Ovary (tissue), 9 donors: Measurements from ENCODE around the gene GUCA1A. TPM values are rescaled to one million over a fixed set of nuclear protein-coding genes. Genes with fewer than 3 reads are reported as not detected.

ENCODE experiments used
- DNase-seq, 5 donors: peaks; one replicate each; pipeline ENCODE4 v3.0.0-alpha.2; 2019 to 2020
- H3K27ac ChIP-seq, 2 donors: fragments of 200-600 bp; one replicate each; pipeline versions ENCODE4 v1.5.1 to v1.8.0; 2019 to 2022
- H3K27me3 ChIP-seq: fragments of 200-600 bp; one replicate; pipeline ENCODE4 v1.8.0; 2022
- H3K36me3 ChIP-seq: fragments of 200-600 bp; sonication (generic); one replicate; pipeline ENCODE4 v1.5.1; 2019
- H3K4me1 ChIP-seq: one replicate; pipeline ENCODE4 v1.8.1; 2013; ENCODE audit warnings: mild to moderate bottlenecking, moderate library complexity; ENCODE audit not compliant: insufficient read depth
- H3K4me3 ChIP-seq: fragments of 200-600 bp; sonication (generic); one replicate; pipeline ENCODE4 v1.5.1; 2017
- H3K9me3 ChIP-seq, 2 donors: fragments of 200-600 bp in 1 of 2; sonication (generic) in 1 of 2; one replicate each; pipeline versions ENCODE4 v1.5.1 to v1.8.1; 2013 to 2019; ENCODE audit warnings: mild to moderate bottlenecking in 1 of 2, moderate library complexity in 1 of 2
- CTCF ChIP-seq, 3 donors: fragments of 450-650 bp in 2 of 3; fragments of 200-600 bp in 1 of 3; IDR thresholded peaks; one replicate each; pipeline versions ENCODE4 v1.5.1 to v1.8.0; 2016 to 2022; ENCODE audit warnings: antibody characterized with exemption in 3 of 3, mild to moderate bottlenecking in 1 of 3
- EP300 ChIP-seq: sonication (generic); formaldehyde crosslinking; IDR thresholded peaks from one replicate; pipeline ENCODE4 v1.6.1; 2017; ENCODE audit warnings: antibody characterized with exemption
- POLR2A ChIP-seq: fragments of 450-650 bp; IDR thresholded peaks from one replicate; pipeline ENCODE4 v1.6.1; 2017; ENCODE audit warnings: antibody characterized with exemption, mild to moderate bottlenecking, moderate library complexity
- WGBS, 3 donors: extraction: QIAGEN DNeasy Blood & Tissue Kit in 1 of 3; methylation state at CpG; one replicate each; pipeline versions ENCODE4 v1.1.5 to v1.1.7; 2013 to 2017; 5-methylcytosine and 5-hydroxymethylcytosine counted together
- intact Hi-C, 4 donors: fragments of 100-400 bp; cut with DNase I; formaldehyde crosslinking; loops; one replicate each; pipeline versions ENCODE4 v1.11.0 to v1.15.1; 2022 to 2023
- polyA plus RNA-seq, 2 donors: library from polyadenylated mRNA; stranded (reverse); fragments of 200-250 nt in 1 of 2; fragments of 350-450 nt in 1 of 2; fragmentation: Illumina TruSeq in 1 of 2; extraction: RNeasy Lipid Tissue Mini Kit (QIAGEN cat#74804) in 1 of 2; gene quantifications; one replicate each; pipeline ENCODE4 v1.2.3, GENCODE V29; 2013 to 2014
- total RNA-seq, 7 donors: library from RNA; depleted of rRNA in 2 of 7; stranded (reverse); fragments of >200 nt in 2 of 7; fragmentation: NEBNext Ultra II Directional in 3 of 7; extraction: Animal tissue kit (Norgen Biotek cat#: 25700) in 3 of 7; gene quantifications; one replicate each; pipeline versions ENCODE4 v1.1.0 to v1.2.4, GENCODE V29; 2016 to 2023
- donor health status: DM: no; HTN: no; CAD: no; lungs with moderate emphysema.
- donor health status: DM: no; HTN: no; CAD: no.
- donor health status: Bipolar disorder and iron deficiency.
- donor health status: DM: yes; HTN: yes; CAD: no.
- donor health status: DM: no; HTN: no; CAD: no.
- donor health status: DM: yes; HTN: yes; CAD: no.

Gene GUCA1A
- total and polyA plus RNA-seq, 9 donors: 0.06 TPM; not detected in 8

GRCh38 chr6:42138190-42138589, 35.0 kb upstream of the GUCA1A start:
- no peaks in the 10 kb centered on the region for H3K27me3 ChIP-seq
- H3K4me3 ChIP-seq: no peak overlapping the region
- WGBS, 3 donors: 95 to 98% (median 96%) methylated on average over 6 of the region's 6 CpGs
- TF ChIP-seq POLR2A (no peak), CTCF (IDR thresholded peaks at IDR 0.05) (no peak), EP300 (no peak)
- no peak for DNase-seq
- no peak overlapping the region for H3K27ac ChIP-seq
- no peaks in the 10 kb centered on the region for H3K36me3 ChIP-seq
- no peaks in the 10 kb centered on the region for H3K9me3 ChIP-seq
- H3K4me1 ChIP-seq: peaks cover 5% of the 10 kb centered on the region
- intact Hi-C loops: no loop called here

GRCh38 chr6:42138630-42139619, 34.2 kb upstream of the GUCA1A start:
- DNase-seq: no peak
- 70 to 73% (median 73%) methylated on average over 9 of the region's 9 CpGs for WGBS, 3 donors
- Histone ChIP-seq H3K27me3 (no peaks in the 10 kb centered on the region), H3K36me3 (no peaks in the 10 kb centered on the region), H3K27ac (no peak overlapping the region), H3K9me3 (no peaks in the 10 kb centered on the region), H3K4me1 (peaks cover 5% of the 10 kb centered on the region), H3K4me3 (no peak overlapping the region)
- TF ChIP-seq EP300 (no peak), POLR2A (no peak), CTCF (IDR thresholded peaks at IDR 0.05) (no peak)
- intact Hi-C loops: no loop called here

- H3K9me3 ChIP-seq: no peaks in the 10 kb centered on the region
- H3K4me1 ChIP-seq: peaks cover 5% of the 10 kb centered on the region
- no peak overlapping the region for H3K27ac ChIP-seq
- no peaks in the 10 kb centered on the region for H3K27me3 ChIP-seq
- H3K4me3 ChIP-seq: no peak overlapping the region
- no peak for DNase-seq
- TF ChIP-seq EP300 (no peak), CTCF (IDR thresholded peaks at IDR 0.05) (no peak), POLR2A (no peak)
- intact Hi-C loops: no loop called here
- H3K36me3 ChIP-seq: no peaks in the 10 kb centered on the region
- 81 to 90% (median 90%) methylated on average over 5 of the region's 5 CpGs for WGBS, 3 donors
These were observed 33.1 kb upstream of the GUCA1A start for GRCh38 chr6:42140032-42140431.

- TF ChIP-seq CTCF (IDR thresholded peaks at IDR 0.05) (no peak), EP300 (no peak)
- H3K9me3 ChIP-seq: no peaks in the 10 kb centered on the region
- no peak overlapping the region for H3K27ac ChIP-seq
- 83 to 84% (median 83%) methylated on average over 9 of the region's 9 CpGs for WGBS, 3 donors
- no peak for DNase-seq
- H3K4me3 ChIP-seq: no peak overlapping the region
- intact Hi-C loops: no loop called here
- peaks cover 5% of the 10 kb centered on the region for H3K4me1 ChIP-seq
- no peaks in the 10 kb centered on the region for H3K36me3 ChIP-seq
- no peaks in the 10 kb centered on the region for H3K27me3 ChIP-seq
These were observed 32.2 kb upstream of the GUCA1A start for GRCh38 chr6:42140756-42141602.
